HG03135 (cell line): Measurements from ENCODE around the gene DENND2D.

Experiments used
- ATAC-seq: cut with Tn5 transposase; IDR thresholded peaks from one replicate; pipeline ENCODE4 v1.9.1; 2021; ENCODE audit warnings: mild to moderate bottlenecking, moderate library complexity; ENCODE audit not compliant: unreplicated experiment

DENND2D gene

DNA sequence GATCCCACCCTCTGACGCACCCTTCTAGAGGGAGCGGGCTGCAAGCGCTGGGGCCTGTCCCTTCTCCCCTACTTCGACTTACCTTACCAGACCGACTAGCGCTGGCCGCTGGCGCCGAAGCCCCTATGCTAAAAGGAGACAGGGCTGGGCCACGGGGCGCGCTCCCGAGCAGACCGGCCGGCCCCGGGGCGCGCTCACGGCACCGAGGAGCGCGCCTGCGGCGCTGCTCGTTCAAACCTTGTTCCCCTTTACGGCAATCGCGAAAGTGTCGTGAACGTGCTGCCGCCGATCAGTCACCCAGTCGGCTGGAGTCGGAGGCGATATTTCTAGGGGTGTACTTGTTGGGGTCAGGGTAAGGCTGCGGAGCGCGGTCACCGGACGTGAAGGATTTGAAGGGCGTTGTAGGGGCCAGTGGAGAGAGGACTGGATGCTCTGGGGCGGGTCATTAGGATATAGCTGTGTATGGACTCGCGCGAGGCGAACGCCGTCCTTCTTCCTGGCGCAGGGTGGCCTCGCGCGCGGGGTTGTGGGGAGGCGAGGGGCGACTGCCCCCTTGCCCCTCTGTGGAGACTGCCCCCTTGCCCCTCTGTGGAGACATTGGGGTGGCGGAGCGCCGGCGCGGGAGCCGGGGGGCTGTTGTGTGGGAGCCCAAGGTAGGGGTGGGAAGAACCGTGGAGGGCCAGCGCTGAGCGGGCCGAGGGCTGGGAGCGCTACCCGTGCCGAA is 60.3 kb downstream of the DENND2D start, which contains the start of the genes CEPT1 and DRAM2:
CEPT1 (plus strand) TSS at position 268 of the 724 bp plus-strand sequence. CDS start 7,492 bp downstream, outside the sequence.
DRAM2 (minus strand) TSS at position 138 of the 724 bp plus-strand sequence. CDS start 8,539 bp downstream, outside the sequence.
- peak; percentile 63 for ATAC-seq

DNA sequence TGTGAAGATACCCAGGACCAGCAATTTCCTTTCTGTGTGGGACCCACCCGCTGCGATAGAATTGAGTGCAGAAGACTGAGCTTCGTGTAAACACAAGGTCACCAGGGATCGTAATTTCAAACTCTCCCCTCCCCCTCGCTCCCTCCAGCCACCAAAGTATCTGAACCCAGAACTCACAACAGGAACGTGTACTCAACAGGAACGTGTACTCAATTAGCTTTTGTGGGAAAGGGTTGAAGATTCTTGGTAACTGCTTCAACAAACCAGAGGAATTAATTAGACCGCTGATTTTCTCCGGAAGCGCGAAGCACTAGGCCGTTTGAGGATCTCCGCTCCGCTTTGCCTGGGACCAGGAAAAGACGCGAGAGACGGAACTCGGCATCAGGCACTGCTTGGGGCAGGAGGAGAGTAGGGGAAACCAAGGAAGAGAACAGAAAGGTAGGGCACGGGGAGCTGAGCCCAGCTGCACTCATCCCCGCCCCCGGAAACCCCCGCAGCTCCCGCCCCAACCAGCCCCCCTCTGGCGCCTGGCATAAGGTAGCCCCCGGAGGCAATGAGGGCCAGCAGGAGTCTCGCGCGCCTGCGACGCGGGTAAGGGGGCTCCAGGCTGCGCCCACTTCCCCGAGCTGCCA is 61.0 kb downstream of the DENND2D start:
- ATAC-seq, result peak; percentile 32
